GM23248 (cell line): ENCODE data around the gene BCAS4.

Experiments
- EZH2 ChIP-seq: fragments of 200-600 bp; sonication (generic); IDR thresholded peaks from 2 replicates; pipeline ENCODE4 v1.6.1; 2018; ENCODE audit warnings: antibody characterized with exemption, mild to moderate bottlenecking; ENCODE audit not compliant: insufficient read depth, poor library complexity, severe bottlenecking
- EZH2phosphoT487 ChIP-seq: fragments of 200-600 bp; sonication (generic); IDR thresholded peaks from 2 replicates; pipeline ENCODE4 v1.6.1; 2018; ENCODE audit warnings: antibody characterized with exemption, moderate library complexity, mild to moderate bottlenecking, low read depth; ENCODE audit not compliant: insufficient read depth

DNA sequence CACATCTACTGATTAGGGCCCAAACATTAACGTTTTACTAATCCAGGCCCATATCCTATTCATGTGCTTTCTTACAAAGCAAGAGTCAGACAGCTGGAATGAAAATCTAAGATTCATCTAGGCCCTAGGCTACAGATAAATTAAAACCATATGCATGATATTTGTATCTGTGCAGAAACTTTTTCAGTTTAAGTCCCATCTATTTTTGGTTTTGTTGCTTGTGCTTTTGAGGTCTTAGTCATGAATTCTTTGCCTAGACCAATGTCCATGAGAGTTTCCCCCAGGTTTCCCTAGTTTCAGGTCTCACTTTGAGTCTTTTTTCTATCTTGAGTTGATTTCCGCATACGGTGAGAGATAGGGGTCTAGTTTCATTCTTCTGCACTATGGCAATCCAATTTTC lies 116.2 kb downstream of the BCAS4 start:
- TF ChIP-seq EZH2phosphoT487 (no peak), EZH2 (no peak)
